Dendritic cell treated with granulocyte-macrophage colony-stimulating factor and Interleukin-4, amounts not matched to agents 40 ng/mL and 50 ng/mL, for 4 days (primary cell): ENCODE results near the gene NAA50.

Experiments used
- H3K27ac Mint-ChIP-seq: one replicate; pipeline ENCODE4 v1.8.0; 2022; ENCODE audit warnings: mild to moderate bottlenecking, mixed read lengths
- H3K27me3 Mint-ChIP-seq: one replicate; pipeline ENCODE4 v1.8.0; 2022; ENCODE audit warnings: mild to moderate bottlenecking, mixed read lengths
- H3K36me3 Mint-ChIP-seq: one replicate; pipeline ENCODE4 v1.8.0; 2022; ENCODE audit warnings: low read depth, mixed read lengths
- H3K4me1 Mint-ChIP-seq: one replicate; pipeline ENCODE4 v1.8.0; 2022; ENCODE audit warnings: low read depth, mixed read lengths
- H3K4me3 Mint-ChIP-seq: one replicate; pipeline ENCODE4 v1.8.0; 2022; ENCODE audit warnings: mild to moderate bottlenecking, moderate library complexity, mixed read lengths
- H3K9me3 Mint-ChIP-seq: one replicate; pipeline ENCODE4 v1.8.0; 2022; ENCODE audit warnings: mixed read lengths
- intact Hi-C: fragments of 100-400 bp; cut with micrococcal nuclease; formaldehyde crosslinking; loops from one replicate; pipeline ENCODE4 v1.15.0; 2022

Gene NAA50

DNA sequence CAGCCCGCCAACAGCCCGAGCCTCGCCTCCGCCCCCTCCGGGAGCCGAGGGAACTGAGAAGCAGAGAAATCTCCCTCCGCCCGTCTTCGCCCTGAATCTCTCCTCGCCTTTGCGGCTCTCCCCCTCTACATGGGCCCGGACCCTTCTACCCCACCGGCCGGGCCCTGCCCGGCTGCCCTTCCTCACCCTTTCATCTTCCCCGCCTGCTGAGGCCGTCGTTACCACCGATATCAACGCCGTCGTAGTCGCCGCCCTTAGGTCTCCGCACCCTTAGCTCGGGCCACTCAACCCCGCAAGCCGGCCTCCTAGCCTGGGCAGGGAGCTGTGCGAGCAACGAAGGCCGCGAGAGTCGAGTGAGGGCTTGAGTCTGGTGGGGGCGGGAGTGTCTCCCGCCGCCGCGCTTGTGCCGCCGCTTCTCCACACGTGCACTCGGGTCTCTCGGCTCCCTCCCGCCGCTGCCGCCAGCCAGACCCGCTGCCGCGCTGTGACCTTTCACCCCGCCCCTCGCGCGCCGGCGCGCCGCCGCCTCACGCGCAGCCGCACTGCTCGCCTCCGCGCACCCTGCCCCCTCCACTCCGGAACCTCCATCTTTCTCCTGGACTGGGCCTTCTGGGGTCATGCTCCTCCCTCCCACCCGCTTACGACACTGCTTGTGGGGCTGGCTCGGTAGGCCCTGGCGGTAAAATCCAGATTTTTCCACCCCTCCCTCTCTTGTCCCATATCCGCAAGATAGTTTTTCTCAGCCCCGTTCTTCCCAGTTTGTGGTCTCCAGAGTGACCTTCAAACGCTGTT is at the start of gene NAA50:
Gene NAA50 (minus strand): TSS at position 494 of the 792 bp plus-strand sequence. CDS start 300 bp downstream, at position 194.
- intact Hi-C loops = loop anchor here (1.0 to 10.0 kb wide), 7 partner anchors 9 to 1399 kb away; partner anchors contain the start of genes CCDC191, QTRT2, USF3 and ZBTB20
- H3K36me3 Mint-ChIP-seq = peaks cover 27% of the 10 kb centered on the region
- H3K4me3 Mint-ChIP-seq = peak within 1 kb of the TSS; percentile 85
- H3K27ac Mint-ChIP-seq = peak within 1 kb of the TSS; percentile 100
- no peaks in the 10 kb centered on the region for H3K27me3 Mint-ChIP-seq
- peaks cover 59% of the 10 kb centered on the region for H3K4me1 Mint-ChIP-seq
- H3K9me3 Mint-ChIP-seq = no peaks in the 10 kb centered on the region

DNA sequence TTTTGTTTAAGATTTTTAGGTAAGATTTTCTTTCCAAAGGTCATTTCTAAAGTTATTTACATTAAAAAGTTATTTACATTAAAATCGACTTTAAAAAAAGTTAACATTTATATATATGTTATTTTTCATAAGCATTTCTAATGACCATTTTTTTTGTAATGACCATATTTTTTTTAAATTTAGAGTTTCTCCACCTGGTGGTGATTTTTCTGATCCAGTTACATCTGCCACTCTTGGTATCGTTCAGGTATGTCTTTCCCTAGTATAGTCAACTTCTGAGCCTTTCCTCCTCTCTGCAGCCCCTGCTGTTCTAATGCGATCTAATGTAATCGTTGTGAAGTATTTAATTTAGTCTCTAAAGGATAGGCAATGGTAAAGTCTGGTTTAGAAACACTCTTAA is 49.6 kb upstream of the NAA50 start:
- no peak overlapping the region for H3K27ac Mint-ChIP-seq
- H3K36me3 Mint-ChIP-seq = peaks cover 88% of the 10 kb centered on the region
- no peak overlapping the region for H3K4me3 Mint-ChIP-seq
- intact Hi-C loops = no loop called here
- H3K27me3 Mint-ChIP-seq = no peaks in the 10 kb centered on the region
- H3K4me1 Mint-ChIP-seq = peaks cover 4% of the 10 kb centered on the region
- H3K9me3 Mint-ChIP-seq = no peaks in the 10 kb centered on the region

DNA sequence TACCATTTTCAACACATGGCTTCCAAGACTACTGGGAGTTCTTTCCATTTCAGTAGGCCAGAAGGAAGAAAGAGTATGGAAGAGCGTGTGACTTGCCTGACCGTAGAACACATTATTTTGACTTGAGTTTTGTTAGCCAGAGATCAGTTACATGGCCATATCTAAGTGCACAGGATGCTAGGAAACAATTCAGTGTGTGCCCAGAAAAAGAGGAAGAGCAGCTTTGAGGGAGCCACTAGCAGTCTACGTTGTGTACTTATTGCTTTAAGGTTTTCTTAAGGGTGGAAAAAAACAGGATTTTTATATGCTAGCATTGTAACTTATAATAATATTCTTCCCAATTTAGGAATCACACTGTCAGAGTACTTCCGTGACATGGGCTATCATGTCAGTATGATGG is 48.5 kb upstream of the NAA50 start:
- H3K9me3 Mint-ChIP-seq = no peaks in the 10 kb centered on the region
- H3K27ac Mint-ChIP-seq = peak overlapping the region; percentile 14
- intact Hi-C loops = no loop called here
- H3K4me1 Mint-ChIP-seq = peaks cover 4% of the 10 kb centered on the region
- no peak overlapping the region for H3K4me3 Mint-ChIP-seq
- peaks cover 87% of the 10 kb centered on the region for H3K36me3 Mint-ChIP-seq
- H3K27me3 Mint-ChIP-seq = no peaks in the 10 kb centered on the region

DNA sequence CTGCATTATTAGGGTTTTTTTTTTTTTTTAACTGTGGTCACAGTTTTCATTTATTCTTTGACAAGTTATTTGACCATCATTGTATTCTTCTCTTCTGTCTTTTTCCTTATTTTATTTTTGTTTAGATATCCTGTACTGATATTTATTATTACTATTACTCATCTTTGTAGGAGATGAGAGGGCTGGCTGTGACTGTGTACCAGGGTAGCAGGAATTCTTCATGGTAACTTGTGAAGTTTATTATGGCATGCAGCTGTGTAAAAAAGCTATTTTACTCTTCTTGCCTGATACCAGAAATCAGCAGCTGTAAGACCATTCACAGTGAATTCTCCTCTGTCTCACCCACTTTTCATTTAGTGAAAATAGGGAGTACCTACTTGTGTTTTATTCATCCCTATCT is 45.3 kb upstream of the NAA50 start:
- peaks cover 4% of the 10 kb centered on the region for H3K4me1 Mint-ChIP-seq
- H3K27me3 Mint-ChIP-seq = no peaks in the 10 kb centered on the region
- H3K27ac Mint-ChIP-seq = peak overlapping the region; percentile 33
- no peaks in the 10 kb centered on the region for H3K9me3 Mint-ChIP-seq
- H3K36me3 Mint-ChIP-seq = peaks cover 86% of the 10 kb centered on the region
- intact Hi-C loops = no loop called here
- H3K4me3 Mint-ChIP-seq = no peak overlapping the region

DNA sequence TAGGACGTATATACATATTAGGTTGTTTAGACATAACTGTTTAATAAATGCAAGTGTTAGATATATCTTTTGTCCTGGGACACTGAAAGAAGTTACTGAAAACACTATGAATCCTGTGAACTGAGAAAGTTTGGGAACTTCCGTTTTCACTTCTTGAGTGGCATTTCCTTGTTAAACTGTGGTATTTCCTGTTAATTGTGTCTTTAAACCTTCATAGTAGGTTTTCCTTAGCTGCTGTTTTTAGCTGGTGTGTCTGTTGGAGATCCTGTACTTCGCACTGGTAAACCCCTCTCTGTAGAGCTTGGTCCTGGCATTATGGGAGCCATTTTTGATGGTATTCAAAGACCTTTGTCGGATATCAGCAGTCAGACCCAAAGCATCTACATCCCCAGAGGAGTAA is 37.9 kb upstream of the NAA50 start:
- Mint-ChIP-seq H3K27ac (peak overlapping the region; percentile 67), H3K4me3 (no peak overlapping the region), H3K27me3 (no peaks in the 10 kb centered on the region), H3K9me3 (no peaks in the 10 kb centered on the region), H3K4me1 (no peaks in the 10 kb centered on the region), H3K36me3 (peaks cover 52% of the 10 kb centered on the region)
- intact Hi-C loops = loop anchor here (1.0 kb wide), 1 partner anchor 39 kb away; no protein-coding TSS in a partner anchor

DNA sequence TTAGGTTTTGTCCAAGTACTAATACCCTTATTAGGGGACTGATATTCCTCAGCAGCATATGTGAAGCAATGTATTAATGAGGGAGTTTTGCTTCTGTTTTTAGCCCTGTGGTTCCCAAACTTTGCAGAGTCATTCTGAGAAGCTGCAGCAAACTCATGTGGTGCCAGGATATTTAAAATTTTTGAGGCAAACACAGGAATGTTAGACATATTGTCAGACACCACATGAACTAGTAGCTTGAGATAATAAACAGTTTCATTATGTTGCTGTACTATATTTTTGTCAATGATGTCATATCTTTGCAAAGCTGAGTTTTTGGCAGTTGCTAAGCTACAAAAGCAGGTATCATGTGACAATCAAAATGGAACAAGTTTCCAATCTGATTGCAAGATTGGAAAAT is 37.4 kb upstream of the NAA50 start:
- H3K27ac Mint-ChIP-seq = peak overlapping the region; percentile 67
- no peaks in the 10 kb centered on the region for H3K9me3 Mint-ChIP-seq
- no peaks in the 10 kb centered on the region for H3K4me1 Mint-ChIP-seq
- H3K27me3 Mint-ChIP-seq = no peaks in the 10 kb centered on the region
- intact Hi-C loops = loop anchor here (1.0 kb wide), 1 partner anchor 38 kb away; no protein-coding TSS in a partner anchor
- peaks cover 47% of the 10 kb centered on the region for H3K36me3 Mint-ChIP-seq
- no peak overlapping the region for H3K4me3 Mint-ChIP-seq

DNA sequence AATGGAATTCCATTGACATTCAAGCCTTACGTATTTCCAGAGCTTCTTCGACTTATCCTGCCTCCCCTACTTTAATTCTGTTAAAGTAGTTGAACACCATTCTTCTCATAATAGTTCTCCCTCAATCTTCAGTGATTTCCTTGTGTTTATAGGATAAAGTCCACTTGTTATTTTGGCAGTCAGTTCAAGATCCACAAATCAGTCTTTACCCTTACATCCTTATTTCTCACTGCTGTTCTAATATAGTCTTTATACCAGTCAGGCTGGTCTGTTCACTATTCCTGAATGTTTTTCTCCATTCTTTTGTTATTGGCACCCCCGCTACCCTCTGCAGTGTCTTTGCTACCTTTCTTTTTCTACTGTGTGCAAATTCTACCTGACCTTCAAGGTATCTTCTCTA is 30.5 kb upstream of the NAA50 start:
- H3K4me3 Mint-ChIP-seq = no peak overlapping the region
- no peaks in the 10 kb centered on the region for H3K9me3 Mint-ChIP-seq
- H3K4me1 Mint-ChIP-seq = peaks cover 48% of the 10 kb centered on the region
- H3K36me3 Mint-ChIP-seq = peaks cover 49% of the 10 kb centered on the region
- intact Hi-C loops = no loop called here
- no peaks in the 10 kb centered on the region for H3K27me3 Mint-ChIP-seq
- no peak overlapping the region for H3K27ac Mint-ChIP-seq

DNA sequence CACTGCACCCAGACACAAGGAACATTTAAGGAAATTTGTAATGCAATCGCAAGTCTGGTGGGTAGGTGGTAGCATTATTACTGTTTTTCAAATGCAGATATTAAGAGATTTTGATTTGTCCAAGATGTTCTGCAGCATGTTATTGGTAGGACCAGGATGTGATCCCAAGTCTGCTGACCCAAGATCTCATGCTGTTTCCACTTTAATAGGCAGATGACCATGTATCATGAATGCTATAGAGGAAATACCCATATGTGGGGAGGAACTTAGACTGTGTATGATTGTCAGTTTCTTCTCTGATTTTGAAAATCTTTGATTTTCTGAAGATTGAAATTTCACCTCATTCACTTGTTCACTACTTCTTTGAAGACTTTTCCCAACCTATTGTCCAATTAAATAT is 29.5 kb upstream of the NAA50 start:
- Mint-ChIP-seq H3K4me3 (no peak overlapping the region), H3K4me1 (peaks cover 48% of the 10 kb centered on the region), H3K9me3 (no peaks in the 10 kb centered on the region), H3K36me3 (peaks cover 43% of the 10 kb centered on the region), H3K27ac (peak overlapping the region; percentile 44), H3K27me3 (no peaks in the 10 kb centered on the region)
- intact Hi-C loops = no loop called here

DNA sequence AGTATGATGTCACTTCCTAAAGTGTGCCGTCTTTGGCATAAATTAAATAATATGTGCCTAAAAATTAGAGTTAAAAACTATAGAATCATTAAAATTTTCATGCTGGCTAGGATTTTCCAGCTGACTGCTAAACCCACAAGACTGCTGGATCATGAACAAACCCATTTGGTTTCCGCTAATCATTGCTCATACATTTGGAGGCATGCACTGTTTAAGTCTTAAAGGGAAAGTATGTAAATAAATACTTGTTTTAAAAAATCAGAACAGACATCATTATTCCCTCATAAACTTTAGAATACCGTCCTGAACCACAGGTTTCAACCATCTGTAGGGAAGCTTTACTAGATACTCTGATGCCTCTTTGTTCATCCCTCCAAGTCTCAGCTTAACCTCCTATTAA is 27.3 kb upstream of the NAA50 start:
- Mint-ChIP-seq H3K9me3 (no peaks in the 10 kb centered on the region), H3K27ac (no peak overlapping the region), H3K27me3 (no peaks in the 10 kb centered on the region), H3K4me1 (peaks cover 53% of the 10 kb centered on the region), H3K36me3 (peaks cover 49% of the 10 kb centered on the region), H3K4me3 (no peak overlapping the region)
- intact Hi-C loops = no loop called here

DNA sequence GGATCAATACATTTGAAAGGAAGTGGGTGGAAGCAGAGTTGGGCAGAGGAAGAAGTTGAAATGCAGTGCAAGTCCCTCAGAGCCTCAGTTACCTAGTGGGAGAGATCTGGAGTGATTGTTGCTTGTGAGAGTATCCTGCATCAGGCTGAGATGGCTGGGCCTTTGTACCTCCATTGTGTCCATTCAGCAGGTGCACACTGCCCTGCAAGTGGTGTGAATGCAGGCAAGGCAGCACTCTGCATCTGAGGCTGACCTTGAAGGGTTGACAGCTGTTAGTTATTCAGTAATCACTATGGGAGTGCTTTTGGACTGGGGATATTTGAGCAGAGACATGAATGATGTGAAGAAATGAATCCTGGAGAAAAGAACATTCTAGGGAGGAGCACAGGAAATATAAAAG is 25.9 kb upstream of the NAA50 start:
- Mint-ChIP-seq H3K36me3 (peaks cover 48% of the 10 kb centered on the region), H3K4me3 (no peak overlapping the region), H3K9me3 (no peaks in the 10 kb centered on the region), H3K27me3 (no peaks in the 10 kb centered on the region), H3K4me1 (peaks cover 45% of the 10 kb centered on the region), H3K27ac (no peak overlapping the region)
- intact Hi-C loops = no loop called here

DNA sequence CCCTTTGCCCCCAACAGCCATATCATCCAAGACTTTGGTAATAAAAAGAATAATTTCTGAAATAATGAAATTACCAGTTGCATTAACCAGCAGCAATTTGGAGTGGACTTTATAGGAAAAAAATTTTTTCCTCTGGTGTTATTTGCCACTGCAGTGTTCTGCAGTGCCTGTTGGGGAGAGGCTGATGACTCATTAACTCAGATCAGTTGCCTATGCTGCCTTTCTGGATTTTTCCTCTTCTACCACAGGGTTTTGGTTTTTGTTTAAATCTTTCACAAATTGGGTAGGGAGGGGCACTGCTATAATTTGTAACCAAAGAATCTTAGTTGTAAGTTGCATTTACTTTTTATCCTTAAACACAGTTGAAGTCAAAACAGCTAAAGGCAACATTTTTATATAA is 23.5 kb upstream of the NAA50 start:
- intact Hi-C loops = no loop called here
- Mint-ChIP-seq H3K36me3 (peaks cover 51% of the 10 kb centered on the region), H3K4me1 (peaks cover 25% of the 10 kb centered on the region), H3K9me3 (no peaks in the 10 kb centered on the region), H3K4me3 (no peak overlapping the region), H3K27me3 (no peaks in the 10 kb centered on the region), H3K27ac (no peak overlapping the region)

DNA sequence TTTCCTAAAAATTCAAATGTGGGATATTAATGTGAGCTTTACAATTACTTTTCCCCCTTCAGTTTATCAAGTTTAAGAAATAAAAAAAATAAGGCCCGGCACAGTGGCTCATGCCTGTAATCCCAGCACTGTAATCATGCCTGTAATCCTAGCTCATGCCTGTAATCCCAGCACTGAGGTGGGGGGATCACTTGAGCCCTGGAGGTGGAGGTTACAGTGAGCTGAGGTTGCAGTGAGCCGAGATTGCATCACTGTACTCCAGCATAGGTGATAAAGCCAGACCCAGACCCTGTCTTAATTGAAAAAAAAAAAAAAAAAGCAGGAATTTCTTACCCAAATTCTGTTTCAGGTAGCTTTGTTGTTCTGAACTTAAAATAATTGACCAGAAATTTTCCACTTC is 18.6 kb upstream of the NAA50 start:
- intact Hi-C loops = no loop called here
- Mint-ChIP-seq H3K4me3 (no peak overlapping the region), H3K4me1 (peaks cover 15% of the 10 kb centered on the region), H3K27ac (no peak overlapping the region), H3K9me3 (no peaks in the 10 kb centered on the region), H3K36me3 (peaks cover 54% of the 10 kb centered on the region), H3K27me3 (no peaks in the 10 kb centered on the region)

DNA sequence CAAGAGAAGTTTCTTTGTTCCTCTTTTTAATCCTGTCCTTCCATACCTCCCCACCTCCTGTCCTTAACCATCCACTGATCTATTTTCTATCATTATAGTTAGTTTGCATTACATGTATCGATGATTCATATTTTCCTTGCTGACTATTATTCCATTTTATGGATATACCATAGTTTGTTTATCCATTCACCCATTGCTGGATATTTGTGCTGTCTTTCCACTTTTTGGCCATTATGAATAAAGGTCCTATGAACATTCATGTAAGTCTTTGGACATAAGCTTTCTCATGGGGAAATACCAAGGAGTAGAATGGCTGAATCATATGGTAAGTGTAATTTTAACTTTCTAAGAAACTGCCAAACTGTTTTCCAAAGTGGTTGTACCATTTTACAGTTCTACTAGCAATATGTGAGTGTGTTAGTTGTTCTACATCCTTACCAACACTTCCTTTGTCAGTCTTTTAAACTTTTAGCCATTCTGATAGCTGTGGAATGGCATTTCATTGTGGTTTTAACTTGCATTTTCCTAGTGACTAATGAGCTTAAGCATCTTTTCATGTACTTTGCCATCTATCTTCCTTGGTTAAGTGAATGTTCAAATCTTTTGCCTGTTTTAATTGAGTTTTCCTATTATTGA is 12.5 kb upstream of the NAA50 start:
- no peak overlapping the region for H3K4me3 Mint-ChIP-seq
- H3K27me3 Mint-ChIP-seq = no peaks in the 10 kb centered on the region
- H3K36me3 Mint-ChIP-seq = peaks cover 52% of the 10 kb centered on the region
- peaks cover 22% of the 10 kb centered on the region for H3K4me1 Mint-ChIP-seq
- intact Hi-C loops = no loop called here
- H3K27ac Mint-ChIP-seq = no peak overlapping the region
- peaks cover 11% of the 10 kb centered on the region for H3K9me3 Mint-ChIP-seq

DNA sequence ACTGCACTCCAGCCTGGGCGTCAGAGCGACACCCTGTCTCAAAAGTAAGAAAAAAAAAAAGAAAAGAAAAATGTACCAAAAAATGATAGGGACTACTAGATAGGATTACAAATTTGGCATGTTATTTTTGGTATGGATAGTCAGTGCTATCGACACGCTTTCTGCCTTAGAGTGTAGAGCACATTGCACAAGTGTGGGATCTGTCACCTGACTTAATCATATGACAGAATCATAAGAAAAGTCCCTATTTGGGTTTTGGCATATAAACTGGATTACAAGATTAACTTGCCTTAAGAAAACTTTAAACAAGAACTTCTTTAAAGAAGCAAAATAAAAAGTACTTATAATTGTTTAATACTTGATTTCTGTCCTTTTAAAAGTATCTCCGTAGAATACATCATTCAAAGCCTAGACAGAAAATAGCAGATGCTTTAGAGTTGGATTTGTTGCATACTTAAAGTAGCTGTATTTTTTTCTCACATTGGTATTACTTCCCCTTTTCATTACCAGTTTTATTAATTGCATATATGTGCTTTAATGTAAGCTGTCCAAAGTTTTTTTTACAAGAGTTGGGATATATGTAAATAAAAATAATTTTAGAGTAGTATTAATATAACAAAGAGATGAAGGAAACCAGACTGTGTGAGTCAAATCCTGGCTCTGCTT is 8.6 kb upstream of the NAA50 start:
- intact Hi-C loops = no loop called here
- Mint-ChIP-seq H3K27ac (peak overlapping the region; percentile 70), H3K4me1 (peaks cover 34% of the 10 kb centered on the region), H3K36me3 (peaks cover 32% of the 10 kb centered on the region), H3K4me3 (peak overlapping the region; percentile 26), H3K9me3 (peaks cover 11% of the 10 kb centered on the region), H3K27me3 (no peaks in the 10 kb centered on the region)
